GM18867 (cell line): ENCODE data around the gene SBF2.

Source experiments
- ATAC-seq: cut with Tn5 transposase; IDR thresholded peaks from one replicate; pipeline ENCODE4 v1.9.1; 2021; ENCODE audit warnings: mild to moderate bottlenecking, moderate library complexity; ENCODE audit not compliant: unreplicated experiment

SBF2 gene

GRCh38 chr11:9826390-9826789, 467.6 kb downstream of the SBF2 start:
- ATAC-seq, result no peak

GRCh38 chr11:9825895-9826294, 468.1 kb downstream of the SBF2 start:
- ATAC-seq, result no peak

- ATAC-seq, result no peak
These were observed 468.7 kb downstream of the SBF2 start for GRCh38 chr11:9825315-9825714.

GRCh38 chr11:9823887-9824385, 470.1 kb downstream of the SBF2 start:
- no peak for ATAC-seq

- no peak for ATAC-seq
These were observed 470.6 kb downstream of the SBF2 start for GRCh38 chr11:9823439-9823838.

GRCh38 chr11:9821008-9821752, 472.8 kb downstream of the SBF2 start:
- ATAC-seq, result no peak

- ATAC-seq, result no peak
These were observed 473.8 kb downstream of the SBF2 start for GRCh38 chr11:9820260-9820659.

GRCh38 chr11:9817191-9817590, 476.8 kb downstream of the SBF2 start:
- ATAC-seq, result no peak

GRCh38 chr11:9815486-9816136, 478.4 kb downstream of the SBF2 start:
- no peak for ATAC-seq

GRCh38 chr11:9814108-9814507, 479.9 kb downstream of the SBF2 start:
- ATAC-seq, result no peak

- ATAC-seq, result no peak
These were observed 485.1 kb downstream of the SBF2 start for GRCh38 chr11:9808943-9809342.

- ATAC-seq, result no peak
These were observed 486.9 kb downstream of the SBF2 start for GRCh38 chr11:9806946-9807687.

- no peak for ATAC-seq
These were observed 489.6 kb downstream of the SBF2 start for GRCh38 chr11:9804419-9804902.

GRCh38 chr11:9803685-9804418, 490.2 kb downstream of the SBF2 start:
- no peak for ATAC-seq

- no peak for ATAC-seq
These were observed 491.6 kb downstream of the SBF2 start for GRCh38 chr11:9802291-9802861.

- ATAC-seq, result no peak
These were observed 494.1 kb downstream of the SBF2 start for GRCh38 chr11:9799886-9800285.

GRCh38 chr11:9797300-9797699, 496.7 kb downstream of the SBF2 start:
- ATAC-seq, result no peak

GRCh38 chr11:9796854-9797253, 497.2 kb downstream of the SBF2 start:
- no peak for ATAC-seq

GRCh38 chr11:9796266-9796665, 497.8 kb downstream of the SBF2 start:
- ATAC-seq, result no peak

- ATAC-seq, result no peak
These were observed 503.3 kb downstream of the SBF2 start for GRCh38 chr11:9790703-9791102.

- ATAC-seq, result no peak
These were observed 504.1 kb downstream of the SBF2 start for GRCh38 chr11:9789910-9790309.
